ACHN (cell line): ENCODE measurements around the gene UQCRHL.
"Not testable (repeated sequence)": the region's sequence is repeated elsewhere in the genome, so short reads cannot be mapped to it uniquely, and the experiment has no call there.

ENCODE experiments used
- DNase-seq: peaks from one replicate; pipeline ENCODE4 v3.0.0-alpha.2; 2015
- in situ Hi-C: cut with HindIII; loops from 2 replicates; pipeline ENCODE4 v1.10.0; 2017; ENCODE audit warnings: low sequenced_read_pairs, low pct_ligation_motif_present, low pct_unique_long_range_greater_than_20kb

UQCRHL gene

GRCh38 chr1:15836772-15837669, 29.6 kb upstream of the UQCRHL start:
- DNase-seq = no peak
- in situ Hi-C loops = no loop called here

GRCh38 chr1:15836511-15836771, 29.0 kb upstream of the UQCRHL start:
- in situ Hi-C loops, DNase-seq: not testable (repeated sequence)

- DNase-seq = peak; percentile 98
These were observed 28.5 kb upstream of the UQCRHL start for GRCh38 chr1:15835741-15836510.

GRCh38 chr1:15835205-15835740, 27.8 kb upstream of the UQCRHL start:
- peak; percentile 45 for DNase-seq
- in situ Hi-C loops = no loop called here

More at GRCh38 chr1:15835741-15836510, 28.5 kb upstream of the UQCRHL start:
- in situ Hi-C loops = no loop called here

- peak; percentile 89 for DNase-seq
- in situ Hi-C loops = no loop called here
These were observed 27.2 kb upstream of the UQCRHL start for GRCh38 chr1:15834406-15835204.

- in situ Hi-C loops = no loop called here
- DNase-seq = no peak
These were observed 26.5 kb upstream of the UQCRHL start for GRCh38 chr1:15833842-15834405.

- no peak for DNase-seq
- in situ Hi-C loops = no loop called here
These were observed 25.7 kb upstream of the UQCRHL start for GRCh38 chr1:15833069-15833679.

GRCh38 chr1:15830258-15830657, 22.8 kb upstream of the UQCRHL start:
- in situ Hi-C loops = no loop called here
- DNase-seq = no peak

GRCh38 chr1:15828931-15829330, 21.5 kb upstream of the UQCRHL start:
- DNase-seq, in situ Hi-C loops: not testable (repeated sequence)

GRCh38 chr1:15827567-15827966, 20.1 kb upstream of the UQCRHL start:
- in situ Hi-C loops, DNase-seq: not testable (repeated sequence)

- in situ Hi-C loops = no loop called here
- DNase-seq = no peak
These were observed 19.5 kb upstream of the UQCRHL start for GRCh38 chr1:15826810-15827507.

- in situ Hi-C loops = no loop called here
- no peak for DNase-seq
These were observed 18.4 kb upstream of the UQCRHL start for GRCh38 chr1:15825800-15826199.

GRCh38 chr1:15820478-15820877, 13.0 kb upstream of the UQCRHL start:
- in situ Hi-C loops = loop anchor here (25.0 kb wide), 1 partner anchor 142 kb away; no protein-coding TSS in a partner anchor
- DNase-seq = no peak

- in situ Hi-C loops = loop anchor here (25.0 kb wide), 1 partner anchor 146 kb away; no protein-coding TSS in a partner anchor
- no peak for DNase-seq
These were observed 9.2 kb upstream of the UQCRHL start for GRCh38 chr1:15816674-15817073.

- DNase-seq = no peak
- in situ Hi-C loops = loop anchor here (25.0 kb wide), 1 partner anchor 152 kb away; no protein-coding TSS in a partner anchor
These were observed 2.6 kb upstream of the UQCRHL start for GRCh38 chr1:15810073-15810472.

- no peak for DNase-seq
- in situ Hi-C loops = loop anchor here (25.0 kb wide), 1 partner anchor 153 kb away; no protein-coding TSS in a partner anchor
These were observed 1.5 kb upstream of the UQCRHL start for GRCh38 chr1:15808955-15809354.

- no peak for DNase-seq
- in situ Hi-C loops = loop anchor here (25.0 kb wide), 1 partner anchor 155 kb away; no protein-coding TSS in a partner anchor
These were observed 328 bp downstream of the UQCRHL start for GRCh38 chr1:15807121-15807520.
